Natural killer cell treated with Interleukin-12 subunit alpha and Interleukin-12 subunit beta and Interleukin-15 and Interleukin-18, amount 100 ng/mL, for 72 hours (primary cell): Measurements from ENCODE around the gene PDCD7. TPM values are rescaled to one million over a fixed set of nuclear protein-coding genes. Genes with fewer than 3 reads are reported as not detected.

Source experiments
- ATAC-seq, 2 donors: fragments of 150-1000 bp; cut with Tn5 transposase in 1 of 2; sonication (Bioruptor Pico), chemical (Tn5 transposase) in 1 of 2; 2 replicates each; pipeline ENCODE4 v1.10.0; 2021
- DNase-seq: peaks from one replicate; pipeline ENCODE4 v3.0.0; 2022; ENCODE audit warnings: low spot score
- H3K27ac Mint-ChIP-seq, 2 donors: 1 replicate in 1 of 2; 2 replicates in 1 of 2; pipeline ENCODE4 v1.8.0; 2022; ENCODE audit warnings: mixed read lengths in 2 of 2, mild to moderate bottlenecking in 1 of 2, moderate library complexity in 1 of 2
- H3K27me3 Mint-ChIP-seq, 2 donors: 1 replicate in 1 of 2; 2 replicates in 1 of 2; pipeline ENCODE4 v1.8.0; 2022; ENCODE audit warnings: mixed read lengths in 2 of 2
- H3K36me3 Mint-ChIP-seq: one replicate; pipeline ENCODE4 v1.8.0; 2022; ENCODE audit warnings: mixed read lengths
- H3K4me1 Mint-ChIP-seq, 2 donors: 1 replicate in 1 of 2; 2 replicates in 1 of 2; pipeline ENCODE4 v1.8.0; 2022; ENCODE audit warnings: low read depth in 2 of 2, mixed read lengths in 2 of 2, mild to moderate bottlenecking in 1 of 2
- H3K4me3 Mint-ChIP-seq: one replicate; pipeline ENCODE4 v1.8.0; 2022; ENCODE audit warnings: mixed read lengths
- H3K9me3 Mint-ChIP-seq: 2 replicates; pipeline ENCODE4 v1.8.0; 2022; ENCODE audit warnings: mixed read lengths
- total RNA-seq, 2 donors: library from RNA; stranded (reverse); gene quantifications; one replicate each; pipeline ENCODE4 v1.2.3, GENCODE V29; 2022

PDCD7 gene
- total RNA-seq, 2 donors from 2014 or later, result 30.3 to 41.2 TPM

DNA sequence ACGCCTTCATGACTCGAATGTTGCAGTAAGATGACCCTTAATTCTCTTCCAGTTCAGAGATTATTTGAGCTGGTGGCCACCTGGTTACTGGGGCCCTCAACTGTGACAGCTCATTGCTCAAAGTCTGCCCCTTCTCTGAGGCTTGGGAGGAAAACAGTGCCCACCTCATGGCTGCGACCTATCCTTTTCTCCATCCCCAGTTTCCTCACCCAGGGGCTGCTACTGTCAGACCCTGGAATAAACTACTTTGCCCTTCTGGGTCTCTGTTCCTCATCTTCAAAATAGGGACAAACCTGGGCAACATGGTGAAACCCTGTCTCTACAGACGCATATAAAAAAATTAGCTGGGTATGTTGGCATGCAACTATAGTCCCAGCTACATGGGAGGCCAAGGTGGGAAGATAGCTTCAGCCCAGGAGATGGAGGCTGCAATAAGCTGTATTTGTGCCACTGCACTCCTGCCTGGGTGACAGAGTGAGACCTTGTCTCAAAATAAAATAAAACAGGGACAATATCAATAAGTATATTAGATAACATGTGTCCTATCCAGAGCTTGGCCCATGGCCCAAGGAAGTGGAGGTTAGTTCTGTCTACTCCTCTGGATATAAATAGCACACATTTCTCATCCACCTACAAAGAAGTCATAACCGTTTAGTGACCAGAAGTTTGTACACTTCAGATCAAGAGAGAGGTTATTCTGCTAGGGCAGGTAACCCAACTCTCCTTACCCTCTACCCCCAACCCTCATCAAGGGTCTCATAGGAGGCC is 63.6 kb downstream of the PDCD7 start:
- DNase-seq (no peak), ATAC-seq (no peak)
- Mint-ChIP-seq H3K9me3 (no peaks in the 10 kb centered on the region), H3K27ac (no peak overlapping the region), H3K4me3 (no peak overlapping the region), H3K4me1 (peaks cover 4 to 7% of the 10 kb centered on the region in 2 donors), H3K36me3 (no peaks in the 10 kb centered on the region), H3K27me3 (peaks cover 16 to 28% of the 10 kb centered on the region in 2 donors)

DNA sequence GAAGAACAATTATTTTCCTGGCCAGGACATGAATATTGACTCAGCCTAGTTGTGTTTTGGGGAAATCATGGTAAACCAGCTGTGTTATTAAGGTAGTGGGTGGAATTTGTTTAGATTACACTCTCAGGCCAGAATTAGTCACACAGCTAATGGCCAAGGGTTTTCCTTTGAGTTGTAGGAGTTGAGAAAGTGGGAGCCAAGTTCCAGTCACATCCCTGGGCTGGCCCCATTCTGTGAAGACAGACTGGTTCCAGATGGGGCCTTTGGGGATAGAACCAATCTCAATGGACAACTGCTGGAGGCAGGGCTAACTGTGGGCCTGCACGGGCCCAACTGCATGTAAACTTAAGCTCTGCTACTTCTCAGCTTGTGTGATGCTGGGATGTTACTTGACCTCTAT is 64.4 kb downstream of the PDCD7 start:
- peak in 1 of 2 donors; percentile 12 for ATAC-seq
- no peak for DNase-seq
- Mint-ChIP-seq H3K9me3 (no peaks in the 10 kb centered on the region), H3K27ac (no peak overlapping the region), H3K27me3 (peaks cover 16 to 29% of the 10 kb centered on the region in 2 donors), H3K36me3 (no peaks in the 10 kb centered on the region), H3K4me3 (no peak overlapping the region), H3K4me1 (peaks cover 4 to 7% of the 10 kb centered on the region in 2 donors)

DNA sequence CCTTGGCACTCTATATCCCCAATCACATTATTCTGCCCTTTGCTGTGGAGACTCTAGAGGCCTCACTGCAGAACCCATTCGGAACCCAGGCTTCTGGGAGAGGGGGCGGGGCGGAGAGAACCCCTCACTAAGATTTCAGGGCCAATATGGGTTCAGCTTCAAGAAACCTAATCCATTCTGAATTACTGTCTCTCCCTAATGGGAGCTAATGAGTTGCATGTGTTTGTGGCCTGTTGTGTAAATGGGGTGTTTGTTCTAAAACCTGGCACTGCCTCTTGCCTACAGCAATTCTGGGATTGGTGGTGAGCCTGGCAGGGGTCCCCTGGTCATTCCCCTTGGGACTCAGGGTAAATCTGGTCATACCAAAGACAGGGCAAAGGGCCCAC is 65.2 kb downstream of the PDCD7 start:
- no peak for ATAC-seq
- Mint-ChIP-seq H3K4me1 (peaks cover 4 to 7% of the 10 kb centered on the region in 2 donors), H3K27me3 (peaks cover 17 to 29% of the 10 kb centered on the region in 2 donors), H3K9me3 (no peaks in the 10 kb centered on the region), H3K27ac (no peak overlapping the region), H3K4me3 (no peak overlapping the region), H3K36me3 (no peaks in the 10 kb centered on the region)
- no peak for DNase-seq

DNA sequence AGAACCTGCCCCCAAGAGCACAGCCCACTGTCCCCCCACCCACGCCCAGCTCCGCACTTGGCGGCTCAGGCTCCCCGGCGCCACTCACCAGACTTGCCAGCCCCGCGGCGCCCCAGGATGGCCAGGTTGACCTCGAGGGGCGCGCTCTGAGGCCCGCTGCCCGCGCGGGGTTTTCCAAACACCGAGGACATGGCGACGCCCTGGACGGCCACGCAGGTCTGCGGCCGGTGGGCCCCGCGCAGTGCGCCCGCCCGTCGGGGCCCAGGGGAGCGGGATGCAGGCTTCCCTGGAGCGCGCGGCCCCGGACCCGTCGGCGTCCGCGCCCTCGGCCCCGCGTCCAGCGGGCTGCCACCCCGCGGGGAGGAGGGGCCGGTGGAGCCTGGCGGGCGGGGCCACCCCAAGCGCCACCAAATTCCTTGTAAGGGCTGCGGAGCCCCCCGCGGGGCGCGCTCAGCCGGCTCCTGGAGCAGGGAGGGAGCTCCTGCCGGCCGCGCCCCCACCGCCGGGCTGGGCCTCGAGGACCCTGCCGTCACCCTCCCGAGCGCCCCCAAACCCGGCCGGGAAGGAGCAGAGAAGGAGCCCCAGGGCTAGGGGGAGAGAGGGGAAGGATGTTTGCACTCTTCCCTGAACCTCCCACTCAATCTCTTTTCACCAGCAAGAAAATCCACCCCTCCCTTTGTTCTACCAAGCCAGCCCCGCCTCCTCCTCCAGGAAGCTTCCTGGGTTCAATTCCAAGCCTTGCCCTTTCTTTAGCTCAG is 65.8 kb downstream of the PDCD7 start, which contains the start of gene RASL12:
TSS of gene RASL12 (minus strand) at position 347 of the 758 bp plus-strand sequence. CDS start at position 191, 156 bp downstream.
- ATAC-seq, result no peak
- Mint-ChIP-seq H3K27ac (no peak within 1 kb of the TSS), H3K36me3 (no peaks in the 10 kb centered on the region), H3K4me1 (peaks cover 4 to 7% of the 10 kb centered on the region in 2 donors), H3K27me3 (peaks cover 20 to 29% of the 10 kb centered on the region in 2 donors), H3K4me3 (peak within 1 kb of the TSS; percentile 24), H3K9me3 (no peaks in the 10 kb centered on the region)
- DNase-seq, result no peak

Other genes with a start within 250 kb of the PDCD7 start
- gene ANKDD1A, start 221.9 kb downstream of the PDCD7 start, total RNA-seq, result 1 to 10 TPM; 3.1 to 5.0 TPM
- gene SPG21, start 143.9 kb downstream of the PDCD7 start, total RNA-seq, result 10 to 100 TPM; 39.1 to 67.9 TPM
- 10 to 100 TPM; 17.8 to 18.5 TPM for gene MTFMT, start 104.2 kb downstream of the PDCD7 start, total RNA-seq
- gene SLC51B, start 88.4 kb downstream of the PDCD7 start, total RNA-seq, result not detected
- not detected for gene RASL12, start 65.8 kb downstream of the PDCD7 start, total RNA-seq
- not detected for gene KBTBD13, start 57.1 kb downstream of the PDCD7 start, total RNA-seq
- gene UBAP1L, start 18.6 kb downstream of the PDCD7 start, total RNA-seq, result 10 to 100 TPM in 1 of 2 donors, 1 to 10 TPM in 1; 5.7 to 14.2 TPM
- 10 to 100 TPM; 39.0 to 63.5 TPM for gene CLPX, start 51.5 kb upstream of the PDCD7 start, total RNA-seq
- under 1 TPM; 0.08 to 0.12 TPM for gene CILP, start 77.7 kb upstream of the PDCD7 start, total RNA-seq
- 10 to 100 TPM in 1 of 2 donors, 1 to 10 TPM in 1; 8.5 to 12.0 TPM for gene PARP16, start 153.1 kb upstream of the PDCD7 start, total RNA-seq
- gene RNU5A-1, start 162.2 kb upstream of the PDCD7 start, total RNA-seq, result not detected
- not detected for gene RNU5B-1, start 170.9 kb upstream of the PDCD7 start, total RNA-seq
- gene IGDCC3, start 244.2 kb upstream of the PDCD7 start, total RNA-seq, result not detected